Skin epidermis (tissue), 12 donors: ENCODE results near the gene FAM193A.

ENCODE experiments used
- H3K27ac ChIP-seq, 21 experiments: fragments of 200-600 bp; sonication (generic) in 11 of 21; one replicate each; pipeline ENCODE4 v1.5.0; 2020; ENCODE audit warnings: mild to moderate bottlenecking in 3 of 21, inconsistent platforms in 2 of 21, moderate library complexity in 2 of 21
- H3K4me3 ChIP-seq, 7 experiments: fragments of 200-600 bp; sonication (generic) in 2 of 7; one replicate each; pipeline ENCODE4 v1.5.0; 2020; ENCODE audit warnings: inconsistent platforms in 2 of 7, mild to moderate bottlenecking in 2 of 7, moderate library complexity in 1 of 7

FAM193A gene, protein sequence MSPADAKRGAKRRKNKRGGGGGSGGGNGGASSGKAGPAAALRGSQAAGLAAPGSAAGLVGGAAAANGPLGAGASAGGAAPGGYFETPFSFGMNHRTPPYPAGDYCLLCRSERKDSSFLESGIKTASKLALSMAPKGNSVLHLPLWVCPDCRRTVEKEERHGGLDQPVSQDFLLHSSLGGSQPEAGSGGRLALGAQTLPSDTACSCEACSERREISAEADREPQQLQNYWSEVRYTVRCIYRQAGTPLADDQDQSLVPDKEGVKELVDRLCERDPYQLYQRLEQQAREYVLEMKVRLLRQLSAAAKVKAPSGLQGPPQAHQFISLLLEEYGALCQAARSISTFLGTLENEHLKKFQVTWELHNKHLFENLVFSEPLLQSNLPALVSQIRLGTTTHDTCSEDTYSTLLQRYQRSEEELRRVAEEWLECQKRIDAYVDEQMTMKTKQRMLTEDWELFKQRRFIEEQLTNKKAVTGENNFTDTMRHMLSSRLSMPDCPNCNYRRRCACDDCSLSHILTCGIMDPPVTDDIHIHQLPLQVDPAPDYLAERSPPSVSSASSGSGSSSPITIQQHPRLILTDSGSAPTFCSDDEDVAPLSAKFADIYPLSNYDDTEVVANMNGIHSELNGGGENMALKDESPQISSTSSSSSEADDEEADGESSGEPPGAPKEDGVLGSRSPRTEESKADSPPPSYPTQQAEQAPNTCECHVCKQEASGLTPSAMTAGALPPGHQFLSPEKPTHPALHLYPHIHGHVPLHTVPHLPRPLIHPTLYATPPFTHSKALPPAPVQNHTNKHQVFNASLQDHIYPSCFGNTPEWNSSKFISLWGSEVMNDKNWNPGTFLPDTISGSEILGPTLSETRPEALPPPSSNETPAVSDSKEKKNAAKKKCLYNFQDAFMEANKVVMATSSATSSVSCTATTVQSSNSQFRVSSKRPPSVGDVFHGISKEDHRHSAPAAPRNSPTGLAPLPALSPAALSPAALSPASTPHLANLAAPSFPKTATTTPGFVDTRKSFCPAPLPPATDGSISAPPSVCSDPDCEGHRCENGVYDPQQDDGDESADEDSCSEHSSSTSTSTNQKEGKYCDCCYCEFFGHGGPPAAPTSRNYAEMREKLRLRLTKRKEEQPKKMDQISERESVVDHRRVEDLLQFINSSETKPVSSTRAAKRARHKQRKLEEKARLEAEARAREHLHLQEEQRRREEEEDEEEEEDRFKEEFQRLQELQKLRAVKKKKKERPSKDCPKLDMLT (N-terminal part only)

DNA sequence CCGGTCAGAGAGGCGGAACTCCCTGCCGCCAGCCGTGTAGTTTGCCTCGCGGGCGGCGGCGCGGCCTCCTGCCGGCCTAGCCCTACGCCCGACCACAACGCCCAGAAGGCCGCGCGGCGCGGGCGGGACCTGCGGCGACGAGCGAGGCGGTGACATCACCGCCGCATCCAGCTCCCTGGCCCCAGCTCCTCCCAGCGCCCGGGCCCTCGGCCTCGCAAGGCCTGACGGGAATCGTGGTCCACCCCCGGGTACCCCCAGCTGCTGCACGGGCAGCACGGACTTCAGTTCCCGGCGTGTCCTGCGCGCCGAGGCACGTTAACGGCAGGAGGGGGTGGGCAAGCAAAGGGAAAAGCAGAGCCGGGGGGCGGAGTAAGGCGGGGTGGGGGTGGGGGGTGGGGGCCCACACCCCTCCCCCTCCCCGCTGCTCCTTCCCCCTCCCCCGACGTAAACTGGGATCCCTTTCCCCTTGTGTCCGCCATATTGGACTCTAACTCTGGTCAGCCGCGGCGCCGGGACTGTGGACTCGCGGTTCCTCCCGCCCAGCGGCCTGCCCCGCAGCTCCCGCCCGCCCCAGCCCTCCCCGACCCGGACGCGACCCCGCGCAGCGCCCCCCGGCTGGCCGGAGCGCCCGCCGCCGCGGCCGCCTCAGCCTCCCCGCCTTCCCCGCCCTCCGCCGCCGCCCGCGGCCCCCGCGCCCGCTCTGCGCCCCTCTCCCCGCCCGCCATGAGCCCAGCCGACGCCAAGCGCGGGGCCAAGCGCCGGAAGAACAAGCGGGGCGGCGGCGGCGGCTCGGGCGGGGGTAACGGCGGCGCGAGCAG is at the start of gene FAM193A:
FAM193A (plus strand) TSS at position 455 of the 818 bp plus-strand sequence; CDS start at position 724, 269 bp downstream.
- Histone ChIP-seq H3K27ac (peak within 1 kb of the TSS; percentile 63 to 98 (median 94)), H3K4me3 (peak within 1 kb of the TSS; percentile 70 to 96 (median 85))

DNA sequence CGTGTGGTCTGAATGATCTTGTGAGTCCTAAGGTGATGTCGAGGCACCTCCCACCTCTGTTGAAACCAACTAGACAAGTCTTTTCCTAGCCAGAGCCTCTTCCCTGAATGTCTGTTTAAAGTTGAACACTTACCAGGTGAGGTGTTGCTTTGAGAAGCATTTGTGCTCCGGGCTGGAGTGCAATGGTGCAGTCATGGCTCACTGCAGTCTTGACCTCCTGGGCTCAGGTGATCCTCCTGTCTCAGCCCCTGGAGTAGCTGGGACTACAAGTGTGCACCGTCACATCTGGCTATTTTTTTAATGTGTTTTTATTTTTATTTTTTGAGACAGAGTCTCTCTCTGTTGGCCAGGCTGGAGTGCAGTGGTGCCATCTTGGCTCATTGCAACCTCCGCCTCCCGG is 49.5 kb upstream of the FAM193A start:
- H3K27ac ChIP-seq: peak overlapping the region in 3 of 21 experiments; percentile 17 to 74 (median 31)

DNA sequence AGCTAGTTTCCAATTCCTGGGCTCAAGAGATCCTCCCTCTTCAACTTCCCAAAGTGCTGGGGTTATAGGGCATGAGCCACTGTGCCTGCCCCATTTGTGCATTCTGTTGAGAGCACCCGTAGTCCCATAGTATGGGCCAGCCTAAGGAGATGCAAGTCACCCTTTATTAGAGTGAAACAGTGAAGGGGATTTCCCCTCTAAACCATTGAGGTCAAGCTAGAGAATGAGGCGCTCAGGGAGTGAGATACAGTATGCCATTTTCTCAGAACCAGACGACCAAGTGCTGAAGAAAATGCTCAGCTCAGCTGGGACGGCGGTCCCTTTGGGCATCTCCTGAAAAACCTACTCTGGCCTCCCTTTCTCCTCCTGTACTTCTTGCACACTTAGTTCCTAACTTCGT is 48.8 kb upstream of the FAM193A start:
- Histone ChIP-seq H3K27ac (peak overlapping the region in 1 of 21 experiments; percentile 2), H3K4me3 (no peak overlapping the region)

More for the DNA sequence above, 49.5 kb upstream of the FAM193A start:
- no peak overlapping the region for H3K4me3 ChIP-seq

DNA sequence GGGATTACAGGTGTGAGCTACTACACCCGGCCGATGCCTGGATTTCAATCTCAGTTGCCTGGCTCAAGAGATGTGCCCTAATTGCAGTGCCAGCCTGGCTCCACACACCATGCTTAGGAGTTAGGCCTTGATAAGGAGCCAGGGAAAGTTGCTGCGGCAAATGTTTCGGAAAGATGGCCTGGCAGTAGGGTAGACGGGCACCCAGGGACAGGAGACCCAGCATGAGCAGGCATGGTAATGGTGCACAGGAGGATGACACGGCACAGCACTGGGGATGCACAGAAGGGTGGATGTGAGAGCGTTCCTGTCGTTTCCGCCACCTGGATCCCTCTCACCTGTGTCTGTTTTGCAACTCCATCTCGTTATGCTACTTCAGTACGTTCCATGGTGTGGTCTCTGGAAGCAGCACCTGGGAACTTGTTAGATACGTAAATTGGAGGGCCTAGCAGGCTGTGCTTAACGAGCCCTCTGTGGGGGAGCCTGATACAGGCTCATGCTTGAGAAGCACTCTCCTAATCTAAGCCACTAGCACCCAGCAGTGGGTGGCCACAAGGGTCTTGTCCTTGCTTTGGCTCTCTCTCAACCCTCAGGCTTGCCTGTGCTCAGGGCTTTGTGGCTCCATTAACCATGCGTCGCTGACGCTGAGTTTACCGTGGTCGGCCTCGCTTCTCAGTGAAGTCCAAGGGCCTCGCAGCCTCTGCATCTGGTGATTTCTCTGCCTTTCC is 47.2 kb upstream of the FAM193A start:
- Histone ChIP-seq H3K27ac (peak overlapping the region in 7 of 21 experiments; percentile 1 to 44 (median 15)), H3K4me3 (no peak overlapping the region)

DNA sequence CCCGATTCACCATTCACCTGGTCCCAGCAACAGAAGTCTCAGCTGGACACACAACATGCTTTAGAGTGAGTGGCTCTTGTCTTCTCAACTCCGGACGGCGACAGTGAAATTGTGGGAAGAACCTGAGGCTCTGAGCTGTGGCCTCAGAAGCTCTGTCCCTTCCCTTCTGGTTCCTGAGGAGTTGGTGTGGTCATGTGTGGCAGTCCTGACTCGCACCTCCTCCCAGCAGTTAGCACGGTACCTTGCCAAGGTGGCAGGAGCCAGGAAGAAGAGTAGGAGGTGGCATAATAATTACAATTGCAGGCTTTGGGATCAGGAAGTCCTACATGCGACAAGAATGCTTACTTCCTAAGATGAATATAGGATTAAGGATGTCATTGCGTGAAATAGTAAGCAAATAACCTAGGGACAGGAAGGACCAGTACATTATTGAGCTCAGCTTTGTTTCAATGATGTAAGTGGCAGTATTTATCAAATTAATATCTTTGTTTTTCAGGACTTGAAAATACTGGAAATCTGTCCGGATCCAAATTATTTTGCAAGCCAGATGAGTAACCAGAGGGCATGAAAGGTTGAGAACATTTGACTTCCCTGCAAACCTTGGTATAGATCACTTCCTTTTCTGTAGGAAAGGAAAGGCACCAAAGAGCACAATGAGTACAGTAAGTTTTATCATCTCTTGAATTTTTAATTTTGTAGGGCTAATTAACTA is 46.5 kb upstream of the FAM193A start:
- peak overlapping the region in 7 of 21 experiments; percentile 1 to 44 (median 15) for H3K27ac ChIP-seq
- no peak overlapping the region for H3K4me3 ChIP-seq

DNA sequence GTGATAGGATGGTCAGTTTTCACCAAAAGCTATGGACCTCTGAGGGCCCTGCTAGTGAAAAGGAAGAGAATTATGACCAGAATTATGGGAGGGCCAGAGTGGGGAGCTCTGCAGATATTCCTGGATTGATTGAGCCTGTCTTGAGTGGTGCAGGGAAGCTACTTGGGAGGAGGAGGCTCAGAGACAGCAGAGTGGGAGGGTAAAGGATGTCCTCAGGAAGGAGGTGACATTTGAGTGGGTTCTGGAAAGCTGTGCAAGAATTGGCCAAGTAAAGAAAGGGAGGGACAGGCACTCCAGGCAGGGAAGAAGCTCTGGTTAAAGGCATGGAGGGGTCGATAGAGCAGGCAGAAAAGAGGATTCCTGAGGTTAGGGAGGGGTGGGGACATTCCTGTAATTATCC is 43.5 kb upstream of the FAM193A start:
- Histone ChIP-seq H3K4me3 (no peak overlapping the region), H3K27ac (no peak overlapping the region)

DNA sequence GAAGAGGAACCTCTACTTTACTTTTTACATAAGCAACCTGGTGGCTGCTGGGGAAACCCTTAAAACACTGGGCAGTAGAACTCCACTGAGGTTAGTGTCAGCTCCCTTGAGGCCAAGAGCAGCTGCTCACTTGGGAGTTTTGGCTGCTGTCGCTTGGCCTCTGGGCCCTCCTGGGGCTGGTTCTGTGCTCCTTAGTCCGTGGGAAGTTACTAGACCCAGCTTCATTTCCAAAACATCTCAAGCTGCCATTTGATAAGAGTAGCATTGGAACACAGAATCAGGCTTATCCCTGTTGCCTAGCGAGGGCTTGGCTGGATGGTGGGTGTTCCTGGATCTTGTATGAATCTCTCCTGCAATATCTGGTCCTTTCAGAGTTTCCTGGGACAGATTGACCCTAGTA is 41.5 kb upstream of the FAM193A start:
- Histone ChIP-seq H3K4me3 (no peak overlapping the region), H3K27ac (peak overlapping the region in 1 of 21 experiments; percentile 25)

DNA sequence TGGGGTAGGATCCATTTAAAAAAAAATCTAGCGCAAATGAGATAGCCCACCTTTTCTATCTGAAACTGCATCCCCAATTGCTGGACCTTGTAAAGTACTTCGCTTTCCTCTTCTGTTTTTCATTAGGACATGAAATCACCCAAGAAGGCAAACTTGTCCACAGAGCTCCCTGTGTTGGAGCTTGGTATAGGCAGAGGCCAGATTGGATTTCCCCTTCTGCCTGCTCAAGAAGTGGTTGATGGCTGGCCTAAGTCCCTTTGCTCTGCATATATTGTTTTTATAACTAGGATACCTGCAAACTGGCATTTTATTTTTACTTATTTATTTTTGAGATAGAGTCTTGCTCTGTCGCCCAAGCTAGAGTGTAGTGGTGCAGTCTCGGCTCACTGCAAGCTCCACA is 39.1 kb upstream of the FAM193A start:
- H3K4me3 ChIP-seq: no peak overlapping the region
- no peak overlapping the region for H3K27ac ChIP-seq

DNA sequence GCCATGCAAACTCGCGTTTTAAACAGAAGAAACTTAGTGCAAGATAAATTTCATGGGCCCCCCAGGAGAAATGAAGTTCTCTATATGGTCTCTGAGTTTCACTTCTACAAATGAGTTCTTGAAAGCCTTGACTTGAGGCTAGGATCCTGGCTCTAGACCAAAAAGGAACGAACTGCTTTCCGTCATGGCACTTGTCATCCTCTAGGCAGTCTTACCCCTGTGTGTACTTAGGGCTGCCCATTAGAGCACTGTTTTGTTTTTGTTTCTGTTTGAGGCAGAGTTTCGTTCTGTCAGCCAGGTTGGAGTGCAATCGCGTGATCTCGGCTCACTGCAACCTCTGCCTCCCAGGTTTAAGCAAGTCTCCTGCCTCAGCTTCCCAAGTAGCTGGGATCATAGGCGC is 38.5 kb upstream of the FAM193A start:
- Histone ChIP-seq H3K27ac (peak overlapping the region in 1 of 21 experiments; percentile 7), H3K4me3 (no peak overlapping the region)

DNA sequence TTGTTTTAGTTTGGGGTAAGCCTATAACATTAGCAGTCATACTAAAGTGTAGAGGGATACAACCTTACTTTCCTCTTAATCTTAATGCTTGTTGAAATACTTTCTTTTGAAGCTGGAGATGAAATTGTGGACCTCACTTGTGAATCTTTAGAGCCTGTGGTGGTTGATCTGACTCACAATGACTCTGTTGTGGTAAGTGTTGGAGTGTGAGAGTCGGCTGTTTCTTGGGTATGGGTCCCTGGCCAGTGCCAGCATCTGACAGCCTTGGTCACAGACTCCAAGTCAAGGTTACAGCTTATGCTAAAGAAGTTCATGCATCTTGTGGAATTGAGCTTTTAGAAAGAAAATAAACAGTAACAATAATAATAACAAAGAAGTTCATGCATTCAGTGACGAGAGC is 35.9 kb upstream of the FAM193A start:
- H3K4me3 ChIP-seq: no peak overlapping the region
- no peak overlapping the region for H3K27ac ChIP-seq

DNA sequence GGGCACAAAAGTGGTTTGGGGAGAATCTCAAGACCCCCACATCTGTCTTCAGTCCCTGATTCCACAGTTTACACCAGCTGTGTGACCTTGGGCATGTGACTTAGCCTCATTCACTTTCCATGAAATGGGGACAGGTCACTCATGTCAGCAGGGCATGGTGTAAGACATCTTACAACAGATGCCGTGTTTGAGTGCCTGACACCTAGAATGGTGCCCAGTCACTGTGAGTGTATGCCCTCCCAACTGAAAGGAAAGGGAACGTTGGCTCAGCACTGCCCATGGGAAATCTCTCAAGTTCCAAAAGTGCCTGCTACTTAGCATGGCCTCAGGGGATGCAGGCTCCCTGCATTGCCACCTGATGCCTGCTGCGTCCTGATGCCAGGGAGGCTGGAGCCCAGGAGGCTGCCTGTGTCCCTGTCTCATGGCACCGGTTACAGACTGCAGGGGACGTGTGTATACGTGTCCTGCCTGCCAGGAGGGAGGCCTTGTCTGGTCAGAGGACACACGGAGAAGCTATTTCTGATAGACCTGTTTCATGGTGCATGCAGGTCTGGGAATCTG is 35.3 kb upstream of the FAM193A start:
- Histone ChIP-seq H3K27ac (no peak overlapping the region), H3K4me3 (no peak overlapping the region)

DNA sequence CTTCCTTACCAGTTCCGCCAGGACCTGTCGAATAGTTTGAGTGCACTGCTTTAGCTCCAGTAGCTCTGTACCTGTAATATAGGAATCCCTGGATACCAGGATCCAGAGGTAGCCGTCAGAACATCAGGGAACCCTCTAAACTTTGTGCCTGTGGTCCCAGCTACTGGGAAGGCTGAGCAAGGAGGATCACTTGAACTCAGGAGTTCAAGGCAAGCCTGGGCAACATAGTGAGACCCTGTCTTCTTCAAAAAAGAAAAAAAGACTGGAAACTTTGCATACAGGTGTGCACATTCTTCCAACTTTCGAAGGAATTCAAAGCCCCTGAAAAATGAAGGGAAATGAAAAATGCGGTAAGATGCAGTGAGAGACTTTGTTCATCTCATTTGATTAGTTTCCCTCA is 32.6 kb upstream of the FAM193A start:
- Histone ChIP-seq H3K27ac (no peak overlapping the region), H3K4me3 (no peak overlapping the region)

DNA sequence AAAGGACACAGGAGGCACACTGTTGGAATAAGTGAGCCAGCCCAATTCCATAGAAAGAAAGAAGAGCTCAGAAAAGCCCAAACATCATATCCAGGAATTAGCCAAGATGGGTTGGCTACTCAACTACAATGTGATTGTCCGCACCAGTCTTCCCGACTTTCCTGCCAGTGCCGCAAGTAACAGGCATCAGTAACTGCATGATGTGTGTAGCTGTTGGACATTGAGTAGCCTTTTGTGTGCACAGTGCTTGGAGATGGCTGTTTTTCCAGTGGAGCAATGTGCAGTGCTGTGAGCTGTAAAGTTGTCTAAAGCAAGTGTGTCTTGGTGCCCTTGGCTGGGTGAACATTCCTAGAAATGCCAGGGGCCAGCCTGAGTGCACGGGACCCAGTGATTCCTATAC is 29.2 kb upstream of the FAM193A start:
- Histone ChIP-seq H3K27ac (no peak overlapping the region), H3K4me3 (no peak overlapping the region)

DNA sequence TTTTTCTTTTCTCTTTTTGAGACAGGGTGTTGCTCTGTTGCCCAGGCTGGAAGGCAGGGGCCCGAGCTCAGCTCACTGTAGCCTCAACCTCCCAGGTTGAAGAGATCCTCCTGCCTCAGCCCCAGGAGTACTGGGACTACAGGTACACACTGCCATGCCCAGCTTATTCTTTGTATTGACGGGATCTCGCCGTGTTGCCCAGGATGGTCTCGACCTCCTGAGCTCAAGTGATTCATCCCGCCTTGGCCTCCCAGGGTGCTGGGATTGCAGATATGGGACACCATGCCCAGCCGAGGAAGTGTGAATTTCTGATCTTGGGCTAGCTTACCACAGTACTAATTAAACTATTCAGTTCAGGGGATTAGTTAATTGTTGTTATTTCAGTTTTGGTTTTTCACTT is 28.6 kb upstream of the FAM193A start:
- no peak overlapping the region for H3K4me3 ChIP-seq
- no peak overlapping the region for H3K27ac ChIP-seq

DNA sequence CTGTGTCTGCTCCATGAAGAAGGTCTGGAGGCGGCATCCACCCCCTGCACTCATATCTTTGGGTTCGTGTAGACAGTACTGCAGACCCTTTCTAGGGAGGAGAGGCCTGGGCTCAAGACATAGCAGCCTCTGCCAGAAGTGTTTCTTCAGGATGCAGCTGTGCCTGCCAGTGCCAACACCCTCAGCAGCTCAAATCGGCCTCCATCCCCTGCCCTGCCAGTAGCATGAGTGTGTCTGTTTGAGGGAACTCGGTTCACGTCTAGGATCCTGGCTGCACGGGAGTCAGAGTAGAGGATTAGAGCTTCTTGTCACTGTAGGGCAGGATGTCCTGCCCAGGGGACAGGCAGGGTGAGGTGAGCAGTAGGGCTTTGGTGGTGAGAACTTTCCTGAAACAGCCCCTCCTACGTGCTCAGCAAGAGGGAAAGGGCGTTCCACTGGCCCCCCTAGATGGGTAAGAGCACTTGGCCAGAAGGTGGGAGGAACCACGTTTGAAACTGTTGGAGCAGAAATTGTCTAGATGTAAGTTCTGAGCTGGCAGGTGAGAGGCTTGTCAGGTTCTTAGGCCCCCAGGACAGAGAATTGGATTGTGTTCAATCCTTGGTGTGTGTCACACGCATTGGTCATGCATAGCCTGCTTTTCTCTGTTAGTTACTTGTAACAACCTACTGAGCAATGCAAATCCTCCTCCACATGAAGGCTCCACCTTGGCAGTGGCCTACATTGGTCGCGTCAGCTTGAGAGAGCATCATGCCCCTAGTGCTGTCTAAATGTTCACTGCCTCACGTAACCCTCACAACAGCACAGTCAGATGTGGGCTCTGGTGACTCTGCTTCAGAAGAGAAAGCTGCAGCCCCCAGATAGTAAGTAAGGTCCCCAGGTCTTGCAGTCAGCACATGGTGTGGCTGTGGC is 25.8 kb upstream of the FAM193A start:
- H3K4me3 ChIP-seq: no peak overlapping the region
- peak overlapping the region in 2 of 21 experiments; percentile 25 to 35 for H3K27ac ChIP-seq

DNA sequence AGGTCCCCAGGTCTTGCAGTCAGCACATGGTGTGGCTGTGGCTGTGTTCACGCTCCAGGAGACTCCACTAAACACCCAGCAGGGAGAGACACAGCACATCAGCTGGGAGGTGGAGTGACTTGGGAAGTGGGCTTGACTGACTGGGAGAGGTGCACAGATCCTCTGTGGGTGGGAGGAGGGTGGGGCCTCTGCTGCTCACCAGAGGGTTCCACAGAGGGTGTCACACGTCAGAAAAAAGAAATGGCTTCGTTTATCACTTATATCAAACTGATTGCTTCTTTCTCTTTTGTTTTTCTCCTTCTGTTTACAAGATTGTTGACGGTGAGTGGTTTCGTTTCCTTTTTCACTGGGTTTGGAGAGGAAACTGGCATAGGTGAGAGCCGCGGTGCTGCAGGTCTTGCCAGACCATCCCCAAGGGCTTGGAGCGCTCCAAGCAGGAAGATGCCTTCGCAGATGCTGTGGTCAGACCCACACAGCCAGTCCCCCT is 24.8 kb upstream of the FAM193A start:
- peak overlapping the region in 2 of 21 experiments; percentile 36 to 46 for H3K27ac ChIP-seq

More for the DNA sequence above, 24.8 kb upstream of the FAM193A start:
- H3K4me3 ChIP-seq: no peak overlapping the region
